ENCODE data around the gene PRM2.

The PRM2 gene

GRCh38 chr16:11273721-11274324, 2.5 kb downstream of the PRM2 start:
- no peak overlapping the region for H3K4me3 ChIP-seq (ENCODE audit: severe bottlenecking)
- H3K9me3 ChIP-seq (ENCODE audit: severe bottlenecking): no peaks in the 10 kb centered on the region
- no peaks in the 10 kb centered on the region for H3K27me3 ChIP-seq (ENCODE audit: insufficient read depth, poor library complexity, severe bottlenecking)
- no peaks in the 10 kb centered on the region for H3K36me3 ChIP-seq (ENCODE audit: low read depth)
- no peak for TF ChIP-seq CTCF (IDR thresholded peaks at IDR 0.05; ENCODE audit: poor library complexity, severe bottlenecking)
- ATAC-seq (ENCODE audit: low read depth) (no peak), DNase-seq (ENCODE audit: low spot score) (no peak)
- H3K4me1 ChIP-seq (ENCODE audit: insufficient read depth, poor library complexity, severe bottlenecking): peaks cover 3% of the 10 kb centered on the region
- no peak overlapping the region for H3K27ac ChIP-seq (ENCODE audit: poor library complexity, severe bottlenecking)

- Histone ChIP-seq H3K9me3 (ENCODE audit: severe bottlenecking) (no peaks in the 10 kb centered on the region), H3K36me3 (ENCODE audit: low read depth) (no peaks in the 10 kb centered on the region), H3K4me1 (ENCODE audit: insufficient read depth, poor library complexity, severe bottlenecking) (peaks cover 3% of the 10 kb centered on the region), H3K27ac (ENCODE audit: poor library complexity, severe bottlenecking) (no peak within 1 kb of the TSS), H3K27me3 (ENCODE audit: insufficient read depth, poor library complexity, severe bottlenecking) (no peaks in the 10 kb centered on the region), H3K4me3 (ENCODE audit: severe bottlenecking) (no peak within 1 kb of the TSS)
- DNase-seq (ENCODE audit: low spot score) (no peak), ATAC-seq (ENCODE audit: low read depth) (no peak)
- no peak for TF ChIP-seq CTCF (IDR thresholded peaks at IDR 0.05; ENCODE audit: poor library complexity, severe bottlenecking)
Observed at GRCh38 chr16:11272921-11273720, 3.2 kb downstream of the PRM2 start, which contains the start of gene PRM3. TSS of gene PRM3 (minus strand) at chr16:11273629. CDS start at chr16:11273595, 34 bp downstream.

GRCh38 chr16:11272484-11272883, 3.8 kb downstream of the PRM2 start:
- TF ChIP-seq CTCF (IDR thresholded peaks at IDR 0.05; ENCODE audit: poor library complexity, severe bottlenecking): no peak
- no peaks in the 10 kb centered on the region for H3K27me3 ChIP-seq (ENCODE audit: insufficient read depth, poor library complexity, severe bottlenecking)
- no peak for DNase-seq (ENCODE audit: low spot score)
- no peaks in the 10 kb centered on the region for H3K36me3 ChIP-seq (ENCODE audit: low read depth)
- H3K27ac ChIP-seq (ENCODE audit: poor library complexity, severe bottlenecking): no peak overlapping the region
- ATAC-seq (ENCODE audit: low read depth): peak; percentile 35; the same call in 1 of the 3 replicates
- H3K4me1 ChIP-seq (ENCODE audit: insufficient read depth, poor library complexity, severe bottlenecking): peaks cover 3% of the 10 kb centered on the region
- H3K9me3 ChIP-seq (ENCODE audit: severe bottlenecking): no peaks in the 10 kb centered on the region
- H3K4me3 ChIP-seq (ENCODE audit: severe bottlenecking): no peak overlapping the region

DNA sequence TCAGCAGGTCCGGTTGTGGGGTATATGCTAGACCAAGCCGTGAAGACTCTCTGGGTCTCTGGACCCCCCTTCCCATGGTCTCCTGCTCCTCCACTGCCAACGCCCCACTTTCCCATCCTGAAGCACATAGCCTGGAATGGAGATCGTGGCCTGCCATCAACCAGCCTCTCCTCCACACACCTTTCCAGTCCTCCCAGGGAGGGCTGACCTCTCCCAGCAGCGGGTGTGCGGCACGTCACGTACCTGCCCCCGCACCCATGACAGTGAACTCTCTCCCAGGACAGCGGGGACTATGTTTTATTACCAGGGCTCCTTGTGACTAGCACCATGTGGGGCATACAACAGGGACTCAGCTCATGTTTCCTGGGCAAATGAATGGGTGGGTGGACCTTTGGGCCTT, 4.7 kb downstream of the PRM2 start:
- Histone ChIP-seq H3K4me3 (ENCODE audit: severe bottlenecking) (no peak overlapping the region), H3K27ac (ENCODE audit: poor library complexity, severe bottlenecking) (no peak overlapping the region), H3K9me3 (ENCODE audit: severe bottlenecking) (no peaks in the 10 kb centered on the region), H3K4me1 (ENCODE audit: insufficient read depth, poor library complexity, severe bottlenecking) (peaks cover 3% of the 10 kb centered on the region), H3K27me3 (ENCODE audit: insufficient read depth, poor library complexity, severe bottlenecking) (no peaks in the 10 kb centered on the region), H3K36me3 (ENCODE audit: low read depth) (no peaks in the 10 kb centered on the region)
- TF ChIP-seq CTCF (IDR thresholded peaks at IDR 0.05; ENCODE audit: poor library complexity, severe bottlenecking): no peak
- DNase-seq (ENCODE audit: low spot score) (no peak), ATAC-seq (ENCODE audit: low read depth) (no peak)
